CD4-positive, alpha-beta T cell treated with Interleukin-15 for 1 hour (primary cell): ENCODE measurements around the gene PCSK2.

ENCODE experiments used
- DNase-seq: peaks from one replicate; pipeline ENCODE4 v3.0.0-alpha.2; 2020

The PCSK2 gene

GRCh38 chr20:17510548-17510947 lies 283.7 kb downstream of the PCSK2 start:
- DNase-seq, result no peak

- DNase-seq, result no peak
These were observed 284.6 kb downstream of the PCSK2 start for GRCh38 chr20:17511401-17511800.

- DNase-seq, result no peak
These were observed 287.1 kb downstream of the PCSK2 start for GRCh38 chr20:17513939-17514338.

- no peak for DNase-seq
These were observed 288.2 kb downstream of the PCSK2 start for GRCh38 chr20:17515053-17515452.

- DNase-seq, result no peak
These were observed 291.7 kb downstream of the PCSK2 start for GRCh38 chr20:17518339-17519052.

GRCh38 chr20:17519606-17520285 lies 292.9 kb downstream of the PCSK2 start:
- DNase-seq, result no peak

- DNase-seq, result no peak
These were observed 293.7 kb downstream of the PCSK2 start for GRCh38 chr20:17520583-17520982.

GRCh38 chr20:17522528-17522927 lies 295.7 kb downstream of the PCSK2 start:
- DNase-seq, result no peak

- DNase-seq, result no peak
These were observed 296.5 kb downstream of the PCSK2 start for GRCh38 chr20:17523326-17523725.

- no peak for DNase-seq
These were observed 297.7 kb downstream of the PCSK2 start for GRCh38 chr20:17524560-17524959.

- DNase-seq, result no peak
These were observed 298.3 kb downstream of the PCSK2 start for GRCh38 chr20:17525132-17525531.

- no peak for DNase-seq
These were observed 298.8 kb downstream of the PCSK2 start for GRCh38 chr20:17525650-17526049.

- no peak for DNase-seq
These were observed 302.7 kb downstream of the PCSK2 start for GRCh38 chr20:17529586-17529985.

- DNase-seq, result no peak
These were observed 303.3 kb downstream of the PCSK2 start for GRCh38 chr20:17530153-17530552.

GRCh38 chr20:17530716-17531664 lies 304.1 kb downstream of the PCSK2 start, which contains the start of gene BFSP1:
Gene BFSP1 (minus strand): TSS chr20:17531379. CDS start chr20:17531329, 50 bp downstream.
- DNase-seq, result no peak

GRCh38 chr20:17531665-17532025 lies 304.8 kb downstream of the PCSK2 start:
- DNase-seq, result no peak

- no peak for DNase-seq
These were observed 306.6 kb downstream of the PCSK2 start for GRCh38 chr20:17533396-17533795.

GRCh38 chr20:17534077-17534476 lies 307.2 kb downstream of the PCSK2 start:
- no peak for DNase-seq
